Occipital lobe (tissue), 2 donors: ENCODE data around the gene GKAP1. TPM values are rescaled to one million over a fixed set of nuclear protein-coding genes. Genes with fewer than 3 reads are reported as not detected.
"Not testable (repeated sequence)": the region's sequence is repeated elsewhere in the genome, so short reads cannot be mapped to it uniquely, and the experiment has no call there.

Experiments
- DNase-seq: peaks from one replicate; lab custom pipeline; 2025; lab: John Stamatoyannopoulos, UW
- total RNA-seq: library from RNA; depleted of rRNA; stranded (reverse); fragments of >200 nt; gene quantifications from one replicate; pipeline ENCODE4 v1.2.3, GENCODE V29; 2014

Gene GKAP1
- total RNA-seq, 1 donor from 2014 or later: 10.9 TPM

- DNase-seq: not testable (repeated sequence)
Observed at GRCh38 chr9:83728591-83729368, 88.8 kb downstream of the GKAP1 start.

GRCh38 chr9:83724436-83724835 is 93.1 kb downstream of the GKAP1 start:
- DNase-seq: no peak

GRCh38 chr9:83722726-83723495 is 94.7 kb downstream of the GKAP1 start:
- no peak for DNase-seq

- DNase-seq: no peak
Observed at GRCh38 chr9:83721509-83721908, 96.1 kb downstream of the GKAP1 start.

GRCh38 chr9:83715794-83716193 is 101.8 kb downstream of the GKAP1 start:
- DNase-seq: no peak

- no peak for DNase-seq
Observed at GRCh38 chr9:83715221-83715620, 102.3 kb downstream of the GKAP1 start.

- no peak for DNase-seq
Observed at GRCh38 chr9:83714329-83714728, 103.2 kb downstream of the GKAP1 start.

GRCh38 chr9:83708515-83709158 is 108.9 kb downstream of the GKAP1 start:
- peak; percentile 32 for DNase-seq

GRCh38 chr9:83707768-83708514 is 109.6 kb downstream of the GKAP1 start, which contains the start of gene UBQLN1:
Gene UBQLN1 (minus strand): TSS chr9:83707958. CDS start chr9:83707679, 279 bp downstream.
- peak; percentile 85 for DNase-seq

GRCh38 chr9:83707518-83707767 is 110.1 kb downstream of the GKAP1 start:
- no peak for DNase-seq

- DNase-seq: no peak
Observed at GRCh38 chr9:83706676-83707517, 110.7 kb downstream of the GKAP1 start.

GRCh38 chr9:83705219-83705651 is 112.3 kb downstream of the GKAP1 start:
- DNase-seq: not testable (repeated sequence)

- DNase-seq: no peak
Observed at GRCh38 chr9:83701769-83702168, 115.8 kb downstream of the GKAP1 start.

- no peak for DNase-seq
Observed at GRCh38 chr9:83701286-83701685, 116.3 kb downstream of the GKAP1 start.

GRCh38 chr9:83699615-83700014 is 118.0 kb downstream of the GKAP1 start:
- DNase-seq: no peak

- DNase-seq: no peak
Observed at GRCh38 chr9:83698976-83699585, 118.5 kb downstream of the GKAP1 start.

GRCh38 chr9:83691492-83691891 is 126.1 kb downstream of the GKAP1 start:
- DNase-seq: no peak
